Activated naive CD8-positive, alpha-beta T cell (primary cell): ENCODE measurements around the gene EIF4E1B.
A peak's percentile ranks its signal among the peaks of the same experiment; 100 is the strongest.
"Not testable (repeated sequence)": the region's sequence is repeated elsewhere in the genome, so short reads cannot be mapped to it uniquely, and the experiment has no call there.

Experiments
- H3K27ac Mint-ChIP-seq: one replicate; pipeline ENCODE4 v1.8.0; 2021; ENCODE audit warnings: mixed read lengths
- H3K27me3 Mint-ChIP-seq: one replicate; pipeline ENCODE4 v1.8.0; 2021; ENCODE audit warnings: mixed read lengths
- H3K36me3 Mint-ChIP-seq: one replicate; pipeline ENCODE4 v1.8.0; 2021; ENCODE audit warnings: mixed read lengths
- H3K4me1 Mint-ChIP-seq: one replicate; pipeline ENCODE4 v1.8.0; 2021; ENCODE audit warnings: low read depth, mixed read lengths
- H3K4me3 Mint-ChIP-seq: one replicate; pipeline ENCODE4 v1.8.0; 2021; ENCODE audit warnings: mild to moderate bottlenecking, mixed read lengths
- H3K9me3 Mint-ChIP-seq: one replicate; pipeline ENCODE4 v1.8.0; 2021; ENCODE audit warnings: low read depth, mixed read lengths

Gene EIF4E1B, protein sequence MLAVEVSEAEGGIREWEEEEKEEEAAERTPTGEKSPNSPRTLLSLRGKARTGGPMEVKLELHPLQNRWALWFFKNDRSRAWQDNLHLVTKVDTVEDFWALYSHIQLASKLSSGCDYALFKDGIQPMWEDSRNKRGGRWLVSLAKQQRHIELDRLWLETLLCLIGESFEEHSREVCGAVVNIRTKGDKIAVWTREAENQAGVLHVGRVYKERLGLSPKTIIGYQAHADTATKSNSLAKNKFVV

DNA sequence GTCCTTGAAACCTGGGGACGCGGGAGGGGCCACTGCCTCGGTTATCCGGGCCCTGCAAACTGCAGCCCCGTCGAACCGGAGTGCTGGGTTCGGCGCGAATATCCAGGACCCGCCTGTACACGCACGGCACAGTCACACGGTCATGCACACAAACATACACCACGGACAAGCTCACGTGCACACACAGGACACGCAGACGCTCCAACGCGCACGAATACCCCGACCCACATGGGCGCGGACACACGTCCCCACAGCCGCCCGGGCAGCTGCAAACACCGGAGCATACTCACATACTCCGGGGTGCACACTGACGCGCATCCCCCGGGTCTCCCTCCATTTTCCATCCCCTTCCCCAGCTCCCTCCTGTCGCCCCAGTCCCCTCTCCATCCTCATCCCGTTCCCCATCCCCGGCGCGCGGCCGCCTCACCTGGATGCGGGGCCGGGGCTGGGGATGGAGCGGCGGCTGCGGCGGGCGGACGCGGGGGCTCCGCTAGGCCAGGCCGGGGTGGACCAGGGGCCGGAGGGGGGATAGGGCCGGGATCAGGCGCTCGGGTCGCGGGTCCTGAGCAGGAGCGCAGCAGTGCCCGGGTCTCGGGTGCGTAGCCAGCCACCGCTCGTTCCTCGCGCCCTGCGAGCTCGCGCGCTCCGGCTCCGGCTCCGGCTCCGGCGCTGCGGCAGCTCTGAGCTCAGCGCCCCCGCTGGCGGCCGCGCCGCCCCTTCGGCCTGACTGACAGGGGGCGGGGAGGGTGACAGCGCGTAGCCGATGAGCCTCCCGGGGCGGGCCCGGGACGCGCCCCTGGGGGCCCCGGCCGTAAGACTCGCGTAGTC lies at the start of gene EIF4E1B, which contains the start of gene SNCB:
EIF4E1B (plus strand) TSS at position 823 of the 828 bp plus-strand sequence. CDS start 12,113 bp downstream, outside the sequence.
SNCB (minus strand) TSS at position 682 of the 828 bp plus-strand sequence. CDS start 880 bp downstream, outside the sequence.
- Mint-ChIP-seq H3K4me1 (peaks cover 11% of the 10 kb centered on the region), H3K9me3 (peaks cover under 1% of the 10 kb centered on the region), H3K36me3 (no peaks in the 10 kb centered on the region), H3K4me3 (peak within 1 kb of the TSS; percentile 74), H3K27ac (no peak within 1 kb of the TSS), H3K27me3 (peaks cover 40% of the 10 kb centered on the region)

DNA sequence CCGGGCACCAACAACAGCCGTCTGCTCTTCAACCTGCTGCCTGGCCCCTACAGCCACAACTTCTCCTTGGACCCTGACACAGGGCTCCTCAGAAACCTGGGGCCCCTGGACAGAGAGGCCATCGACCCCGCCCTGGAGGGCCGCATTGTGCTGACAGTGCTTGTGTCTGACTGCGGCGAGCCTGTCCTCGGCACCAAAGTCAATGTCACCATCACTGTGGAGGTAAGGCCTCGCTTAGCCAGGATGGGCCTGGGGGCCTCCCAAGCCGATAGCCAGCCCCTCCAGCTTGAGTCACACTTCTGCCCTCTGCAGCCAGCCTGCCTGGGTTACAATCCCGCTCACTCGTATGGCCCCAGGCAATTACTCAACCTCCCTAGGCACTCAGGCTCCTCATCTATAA lies 49.1 kb upstream of the EIF4E1B start:
- H3K4me1 Mint-ChIP-seq: no peaks in the 10 kb centered on the region
- no peak overlapping the region for H3K27ac Mint-ChIP-seq
- no peak overlapping the region for H3K4me3 Mint-ChIP-seq
- no peaks in the 10 kb centered on the region for H3K36me3 Mint-ChIP-seq
- H3K9me3 Mint-ChIP-seq: no peaks in the 10 kb centered on the region
- no peaks in the 10 kb centered on the region for H3K27me3 Mint-ChIP-seq

DNA sequence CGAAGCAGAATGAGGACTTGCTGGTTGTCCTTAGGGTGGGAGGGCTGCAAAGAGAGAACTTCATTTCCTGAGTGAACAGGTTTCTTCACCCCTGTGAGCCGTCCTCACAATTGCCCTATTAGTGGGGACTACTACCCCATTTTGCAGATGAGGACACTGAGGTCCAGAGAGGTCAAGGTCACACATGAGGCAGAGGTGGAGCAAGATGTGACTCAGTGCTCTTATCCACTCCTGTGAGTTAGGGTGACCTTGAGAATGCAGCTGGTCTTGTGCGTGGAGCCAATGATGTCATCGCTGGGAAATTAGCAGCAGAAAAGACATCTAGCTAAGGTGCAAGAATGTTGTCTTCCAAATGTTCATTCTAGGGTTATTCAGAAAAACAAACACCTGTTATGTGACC lies 47.4 kb upstream of the EIF4E1B start:
- H3K9me3 Mint-ChIP-seq: no peaks in the 10 kb centered on the region
- no peaks in the 10 kb centered on the region for H3K27me3 Mint-ChIP-seq
- no peaks in the 10 kb centered on the region for H3K36me3 Mint-ChIP-seq
- H3K27ac Mint-ChIP-seq: no peak overlapping the region
- no peaks in the 10 kb centered on the region for H3K4me1 Mint-ChIP-seq
- H3K4me3 Mint-ChIP-seq: no peak overlapping the region

DNA sequence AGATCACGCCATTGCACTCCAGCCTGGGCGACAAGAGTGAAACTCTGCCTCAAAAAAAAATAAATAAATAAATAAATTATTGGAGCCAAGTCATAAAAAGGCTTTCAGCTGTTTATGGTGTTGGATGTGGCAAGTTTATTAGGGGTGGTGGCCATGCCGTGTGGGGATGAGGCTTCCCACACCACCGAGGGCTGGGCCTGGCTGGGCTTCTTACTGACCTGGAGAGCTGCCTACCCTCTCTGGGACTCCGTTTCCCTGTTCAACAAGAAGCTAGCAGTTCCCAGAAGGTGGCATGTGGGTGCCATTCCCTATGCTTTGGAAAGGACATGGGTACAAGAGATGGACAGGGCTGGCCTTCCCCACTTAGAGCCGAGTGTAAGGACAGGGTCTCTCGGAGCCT lies 43.1 kb upstream of the EIF4E1B start:
- Mint-ChIP-seq H3K27me3 (no peaks in the 10 kb centered on the region), H3K27ac (no peak overlapping the region), H3K4me1 (no peaks in the 10 kb centered on the region), H3K4me3 (no peak overlapping the region), H3K36me3 (no peaks in the 10 kb centered on the region), H3K9me3 (no peaks in the 10 kb centered on the region)

DNA sequence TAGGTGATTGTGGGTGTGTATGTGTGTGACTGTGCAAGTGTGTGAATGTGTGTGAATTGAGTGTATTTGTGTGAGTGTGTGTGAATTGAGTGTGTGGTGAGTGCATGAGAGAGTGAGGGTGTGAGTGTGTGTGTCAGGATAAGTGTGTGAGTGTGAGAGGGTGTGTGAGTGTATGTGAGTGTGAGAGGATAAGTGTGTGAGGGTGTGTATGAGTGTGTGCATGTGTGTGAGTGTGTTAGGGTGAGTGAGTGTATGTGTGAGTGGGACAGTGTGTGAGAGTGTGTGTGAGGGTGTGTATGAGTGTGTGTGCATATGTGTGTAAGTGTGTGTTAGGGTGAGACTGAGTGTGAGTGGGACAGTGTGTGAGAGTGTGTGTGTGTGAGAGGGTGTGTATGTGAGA lies 42.2 kb upstream of the EIF4E1B start:
- no peaks in the 10 kb centered on the region for H3K36me3 Mint-ChIP-seq
- H3K27ac Mint-ChIP-seq: no peak overlapping the region
- no peak overlapping the region for H3K4me3 Mint-ChIP-seq
- no peaks in the 10 kb centered on the region for H3K4me1 Mint-ChIP-seq
- no peaks in the 10 kb centered on the region for H3K27me3 Mint-ChIP-seq
- no peaks in the 10 kb centered on the region for H3K9me3 Mint-ChIP-seq

DNA sequence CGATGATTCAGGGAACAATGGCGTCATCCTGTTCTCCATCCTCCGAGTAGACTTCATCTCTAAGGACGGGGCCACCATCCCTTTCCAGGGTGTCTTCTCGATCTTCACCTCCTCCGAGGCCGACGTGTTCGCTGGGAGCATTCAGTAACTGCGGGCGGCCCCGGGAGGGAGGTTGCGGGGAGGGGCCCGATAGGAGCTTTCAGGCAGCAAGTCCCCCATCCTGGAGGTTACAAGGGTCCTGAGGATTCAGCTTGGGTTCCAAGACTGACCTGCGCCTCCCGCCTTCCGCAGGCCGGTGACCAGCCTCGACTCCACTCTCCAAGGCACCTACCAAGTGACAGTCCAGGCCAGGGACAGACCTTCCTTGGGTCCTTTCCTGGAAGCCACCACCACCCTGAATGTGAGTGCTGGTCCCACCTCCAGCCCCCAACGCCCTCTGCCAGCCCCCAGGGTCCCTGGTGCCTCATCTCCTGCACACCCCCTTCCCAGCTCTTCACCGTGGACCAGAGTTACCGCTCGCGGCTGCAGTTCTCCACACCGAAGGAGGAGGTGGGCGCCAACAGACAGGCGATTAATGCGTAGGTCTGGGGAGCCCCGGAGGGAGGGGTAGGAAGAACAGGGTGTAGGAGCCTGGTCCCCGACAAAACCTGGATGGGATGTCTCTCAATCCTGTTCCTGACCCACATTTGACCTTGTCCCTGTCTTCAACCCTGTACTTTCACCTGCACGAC lies 41.3 kb upstream of the EIF4E1B start:
- H3K36me3 Mint-ChIP-seq: no peaks in the 10 kb centered on the region

DNA sequence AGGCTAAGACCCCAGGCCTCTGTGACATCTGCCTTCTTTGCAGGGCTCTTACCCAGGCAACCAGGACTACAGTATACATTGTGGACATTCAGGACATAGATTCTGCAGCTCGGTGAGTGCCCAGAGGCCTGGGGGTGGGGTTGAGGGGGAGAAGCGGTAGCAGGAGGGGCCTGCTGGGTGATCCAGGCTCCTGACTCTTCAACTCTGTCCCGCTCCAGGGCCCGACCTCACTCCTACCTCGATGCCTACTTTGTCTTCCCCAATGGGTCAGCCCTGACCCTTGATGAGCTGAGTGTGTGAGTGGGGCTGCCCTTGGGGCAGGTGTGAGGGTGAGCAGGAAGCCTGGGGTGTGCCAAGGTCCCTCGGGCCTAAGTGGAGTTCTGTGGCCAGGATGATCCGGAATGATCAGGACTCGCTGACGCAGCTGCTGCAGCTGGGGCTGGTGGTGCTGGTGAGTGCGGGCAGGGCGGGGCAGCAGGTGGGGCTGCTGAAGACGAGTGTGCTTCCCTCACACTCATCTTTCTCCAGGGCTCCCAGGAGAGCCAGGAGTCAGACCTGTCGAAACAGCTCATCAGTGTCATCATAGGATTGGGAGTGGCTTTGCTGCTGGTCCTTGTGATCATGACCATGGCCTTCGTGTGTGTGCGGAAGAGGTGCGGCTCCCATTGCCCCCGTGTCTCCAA lies 40.3 kb upstream of the EIF4E1B start:
- Mint-ChIP-seq H3K4me1 (no peaks in the 10 kb centered on the region), H3K27me3 (no peaks in the 10 kb centered on the region), H3K36me3 (no peaks in the 10 kb centered on the region), H3K9me3 (no peaks in the 10 kb centered on the region), H3K27ac (no peak overlapping the region), H3K4me3 (no peak overlapping the region)

More for the DNA sequence above, 41.3 kb upstream of the EIF4E1B start:
- no peaks in the 10 kb centered on the region for H3K9me3 Mint-ChIP-seq
- H3K27ac Mint-ChIP-seq: no peak overlapping the region
- no peak overlapping the region for H3K4me3 Mint-ChIP-seq
- H3K4me1 Mint-ChIP-seq: no peaks in the 10 kb centered on the region
- no peaks in the 10 kb centered on the region for H3K27me3 Mint-ChIP-seq

DNA sequence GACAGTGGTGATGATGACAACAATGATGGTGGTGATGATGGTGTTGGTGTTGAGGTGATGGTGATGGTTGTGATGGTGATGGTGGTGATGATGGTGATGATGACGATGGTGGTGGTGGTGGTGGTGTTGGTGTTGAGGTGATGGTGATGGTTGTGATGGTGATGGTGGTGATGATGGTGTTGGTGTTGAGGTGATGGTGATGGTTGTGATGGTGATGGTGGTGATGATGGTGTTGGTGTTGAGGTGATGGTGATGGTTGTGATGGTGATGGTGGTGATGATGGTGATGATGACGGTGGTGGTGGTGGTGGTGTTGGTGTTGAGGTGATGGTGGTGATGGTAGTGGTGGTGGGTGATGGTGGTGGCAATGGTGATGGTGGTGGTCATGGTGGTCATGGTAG lies 38.8 kb upstream of the EIF4E1B start:
- H3K36me3 Mint-ChIP-seq, H3K4me3 Mint-ChIP-seq, H3K27me3 Mint-ChIP-seq, H3K9me3 Mint-ChIP-seq, H3K4me1 Mint-ChIP-seq, H3K27ac Mint-ChIP-seq: not testable (repeated sequence)

DNA sequence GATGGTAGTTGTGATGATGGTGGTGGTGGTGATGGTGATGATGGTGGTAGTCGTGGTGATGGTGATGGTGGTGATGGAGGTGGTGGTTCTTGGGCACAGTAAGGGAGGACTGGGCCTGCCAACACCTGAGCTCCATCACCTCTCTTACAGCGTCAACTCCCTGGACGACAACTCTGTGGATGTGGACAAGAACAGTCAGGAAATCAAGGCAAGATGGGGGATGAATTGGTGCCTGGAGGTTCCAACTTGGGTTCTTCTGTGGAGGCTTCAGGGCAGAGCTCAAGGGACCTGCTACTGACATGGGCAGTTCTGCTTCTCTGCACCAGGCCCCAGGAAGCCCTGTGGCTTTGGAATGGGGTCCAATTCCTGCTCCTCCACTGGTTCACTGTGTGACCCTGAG lies 37.9 kb upstream of the EIF4E1B start:
- H3K36me3 Mint-ChIP-seq: no peaks in the 10 kb centered on the region
- H3K4me3 Mint-ChIP-seq: no peak overlapping the region
- peaks cover 4% of the 10 kb centered on the region for H3K4me1 Mint-ChIP-seq
- H3K27me3 Mint-ChIP-seq: no peaks in the 10 kb centered on the region
- H3K9me3 Mint-ChIP-seq: no peaks in the 10 kb centered on the region
- H3K27ac Mint-ChIP-seq: no peak overlapping the region

DNA sequence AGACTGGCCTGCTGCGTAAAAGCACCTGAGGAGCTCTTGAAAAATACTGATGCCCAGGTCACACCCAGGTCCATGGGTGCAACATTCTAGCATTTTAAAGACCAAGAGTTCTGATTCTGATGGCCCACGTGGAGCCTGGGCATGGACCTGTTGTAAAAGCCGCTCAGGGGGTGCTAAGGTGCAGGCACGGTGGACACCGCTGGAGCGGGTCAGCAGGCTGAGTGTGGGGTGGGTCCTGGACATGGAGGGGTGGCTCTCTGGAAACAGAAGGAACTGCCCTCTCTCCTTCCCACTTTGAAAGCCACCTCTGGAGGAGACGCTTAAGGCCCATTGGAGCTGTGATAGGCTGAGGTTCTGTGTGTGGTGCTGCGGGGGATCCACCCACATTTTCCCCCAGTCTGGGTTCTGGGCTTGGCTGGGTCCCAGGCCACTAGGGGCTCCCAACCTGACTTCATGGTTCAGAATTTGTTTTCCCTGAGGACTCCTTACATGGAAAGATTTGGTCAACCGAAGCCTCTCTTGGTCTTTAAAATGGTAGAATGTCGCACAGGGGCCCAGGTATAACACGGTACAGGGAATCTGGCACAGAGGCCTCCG lies 37.1 kb upstream of the EIF4E1B start:
- Mint-ChIP-seq H3K4me3 (no peak overlapping the region), H3K27ac (no peak overlapping the region), H3K4me1 (peaks cover 4% of the 10 kb centered on the region), H3K36me3 (no peaks in the 10 kb centered on the region), H3K27me3 (no peaks in the 10 kb centered on the region), H3K9me3 (no peaks in the 10 kb centered on the region)

DNA sequence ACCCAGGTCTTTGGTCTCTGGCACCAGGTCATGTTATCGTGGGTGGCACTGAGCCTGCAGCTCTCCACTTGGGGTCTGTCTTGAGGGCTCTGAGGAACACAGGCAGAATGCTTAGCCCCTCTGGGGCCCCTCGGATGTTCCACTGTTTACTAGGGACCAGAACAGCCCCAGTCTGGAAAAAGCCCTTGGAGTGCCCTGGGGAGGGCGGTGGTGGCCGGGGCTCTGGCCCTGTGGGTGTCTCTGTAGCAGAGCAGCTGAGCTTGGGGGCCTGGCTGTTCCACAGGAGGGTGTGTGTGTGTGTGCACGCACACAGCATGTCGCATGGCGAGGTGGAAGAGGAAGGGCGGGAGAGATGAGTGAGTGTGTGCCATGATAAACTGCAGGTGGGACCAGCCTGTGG lies 35.9 kb upstream of the EIF4E1B start:
- peaks cover 4% of the 10 kb centered on the region for H3K4me1 Mint-ChIP-seq
- no peak overlapping the region for H3K4me3 Mint-ChIP-seq
- H3K27ac Mint-ChIP-seq: no peak overlapping the region
- H3K27me3 Mint-ChIP-seq: peaks cover 2% of the 10 kb centered on the region
- no peaks in the 10 kb centered on the region for H3K9me3 Mint-ChIP-seq
- H3K36me3 Mint-ChIP-seq: no peaks in the 10 kb centered on the region

DNA sequence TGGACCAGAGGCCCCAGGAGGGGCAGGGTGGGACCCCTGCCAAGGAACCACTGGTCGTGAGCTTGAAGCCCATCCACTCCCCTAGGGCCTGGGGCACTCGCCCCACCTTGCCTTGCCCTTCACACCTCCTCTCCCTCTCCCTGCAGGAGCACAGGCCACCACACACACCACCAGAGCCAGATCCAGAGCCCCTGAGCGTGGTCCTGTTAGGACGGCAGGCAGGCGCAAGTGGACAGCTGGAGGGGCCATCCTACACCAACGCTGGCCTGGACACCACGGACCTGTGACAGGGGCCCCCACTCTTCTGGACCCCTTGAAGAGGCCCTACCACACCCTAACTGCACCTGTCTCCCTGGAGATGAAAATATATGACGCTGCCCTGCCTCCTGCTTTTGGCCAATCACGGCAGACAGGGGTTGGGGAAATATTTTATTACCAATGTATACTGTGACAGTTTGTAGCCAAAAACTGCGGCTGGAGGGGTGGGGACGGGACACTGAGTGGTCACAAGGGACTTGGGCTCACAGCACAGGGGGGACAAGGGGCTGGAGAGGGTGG lies 35.0 kb upstream of the EIF4E1B start:
- Mint-ChIP-seq H3K4me3 (no peak overlapping the region), H3K9me3 (no peaks in the 10 kb centered on the region), H3K27ac (no peak overlapping the region), H3K36me3 (no peaks in the 10 kb centered on the region), H3K27me3 (peaks cover 2% of the 10 kb centered on the region), H3K4me1 (peaks cover 4% of the 10 kb centered on the region)

DNA sequence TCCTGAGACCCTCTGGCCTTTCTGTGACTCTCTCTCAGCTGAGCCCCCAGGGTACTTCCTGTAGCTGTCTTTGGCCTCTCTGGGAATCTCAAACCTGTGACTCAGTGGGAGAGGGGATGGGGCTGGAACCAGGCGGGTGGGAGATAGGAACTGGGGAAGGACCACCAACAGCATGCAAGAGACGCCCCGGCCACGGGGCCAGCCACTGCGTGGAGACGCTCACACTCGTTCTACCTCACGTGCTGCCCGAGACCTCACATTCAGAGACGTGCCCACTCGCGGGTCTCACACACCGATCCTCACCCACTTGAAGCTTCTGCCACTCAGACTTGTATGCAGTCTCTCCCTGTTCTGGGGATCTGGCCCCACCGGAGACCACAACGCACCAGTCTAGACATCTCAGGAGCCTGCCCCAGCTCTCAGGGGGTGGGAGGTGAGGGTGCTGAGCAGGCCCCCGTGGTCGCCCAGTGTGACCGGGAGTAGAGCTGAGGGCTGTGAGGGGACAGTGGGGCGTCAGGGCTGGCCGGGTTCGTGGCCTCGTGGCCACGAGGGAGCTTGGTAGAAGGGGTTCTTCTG lies 34.3 kb upstream of the EIF4E1B start:
- Mint-ChIP-seq H3K4me3 (peak overlapping the region; percentile 77), H3K36me3 (no peaks in the 10 kb centered on the region), H3K9me3 (no peaks in the 10 kb centered on the region), H3K4me1 (peaks cover 4% of the 10 kb centered on the region), H3K27me3 (peaks cover 2% of the 10 kb centered on the region), H3K27ac (peak overlapping the region; percentile 64)
